MM.1S (cell line): ENCODE results near the gene TSPOAP1.

Experiments used
- DNase-seq: peaks from one replicate; pipeline ENCODE4 v3.0.0-alpha.2; 2015
- H2AFZ ChIP-seq: fragments of 300-600 bp; sonication (generic); 2 replicates; pipeline ENCODE4 v1.6.0; 2016; ENCODE audit warnings: antibody characterized with exemption, low read length
- H3F3A ChIP-seq: fragments of 300-600 bp; sonication (generic); 2 replicates; pipeline ENCODE4 v1.6.1; 2016; ENCODE audit warnings: mild to moderate bottlenecking, antibody characterized with exemption, low read length, moderate library complexity, mixed read lengths; ENCODE audit not compliant: insufficient read depth
- H3K27ac ChIP-seq: fragments of 300-600 bp; sonication (generic); 2 replicates; pipeline ENCODE4 v1.5.1; 2016; ENCODE audit warnings: mild to moderate bottlenecking, low read length
- H3K27me3 ChIP-seq: fragments of 300-600 bp; sonication (generic); replicated peaks from 2 replicates; pipeline ENCODE4 v1.6.0; 2016; ENCODE audit warnings: low read length; ENCODE audit not compliant: insufficient read depth
- H3K36me3 ChIP-seq: fragments of 300-600 bp; sonication (generic); replicated peaks from 2 replicates; pipeline ENCODE4 v1.6.1; 2016; ENCODE audit warnings: mild to moderate bottlenecking, low read length, mixed read lengths; ENCODE audit not compliant: insufficient read depth
- H3K4me1 ChIP-seq: fragments of 300-600 bp; sonication (generic); 2 replicates; pipeline ENCODE4 v1.6.1; 2016; ENCODE audit warnings: low read length, mixed read lengths
- H3K4me2 ChIP-seq: fragments of 300-600 bp; sonication (generic); 2 replicates; pipeline ENCODE4 v1.6.0; 2016; ENCODE audit warnings: low read depth, low read length
- H3K4me3 ChIP-seq: fragments of 300-600 bp; sonication (generic); 2 replicates; pipeline ENCODE4 v1.5.1; 2016; ENCODE audit warnings: low read length, mixed read lengths
- H3K79me2 ChIP-seq: fragments of 300-600 bp; sonication (generic); 2 replicates; pipeline ENCODE4 v1.6.1; 2016; ENCODE audit warnings: mixed run types, low read length, mixed read lengths
- H3K9ac ChIP-seq: fragments of 300-600 bp; sonication (generic); 2 replicates; pipeline ENCODE4 v1.6.1; 2016; ENCODE audit warnings: low read length, mixed read lengths
- H3K9me2 ChIP-seq: fragments of 300-600 bp; sonication (generic); replicated peaks from 2 replicates; pipeline ENCODE4 v1.6.1; 2016; ENCODE audit warnings: mild to moderate bottlenecking, low read length, mixed read lengths; ENCODE audit not compliant: insufficient read depth
- H3K9me3 ChIP-seq: fragments of 300-600 bp; sonication (generic); replicated peaks from 2 replicates; pipeline ENCODE4 v1.6.1; 2016; ENCODE audit warnings: mild to moderate bottlenecking, low read length, mixed read lengths; ENCODE audit not compliant: insufficient read depth
- H4K20me1 ChIP-seq: fragments of 300-600 bp; sonication (generic); 2 replicates; pipeline ENCODE4 v1.6.1; 2016; ENCODE audit warnings: mild to moderate bottlenecking, low read length, moderate library complexity, mixed read lengths; ENCODE audit not compliant: insufficient read depth
- EZH2 ChIP-seq: fragments of 300-600 bp; sonication (generic); optimal IDR thresholded peaks from 2 replicates; pipeline ENCODE3; 2017; ENCODE audit warnings: low read depth, mild to moderate bottlenecking, antibody characterized with exemption, low read length, mixed read lengths
- EZH2phosphoT487 ChIP-seq: fragments of 300-600 bp; sonication (generic); IDR thresholded peaks from 2 replicates; pipeline ENCODE4 v1.6.1; 2018; ENCODE audit warnings: antibody characterized with exemption, low read length
- TF ChIP-seq, protein P1 (sequence below): fragments of 300-600 bp; sonication (generic); IDR thresholded peaks from 2 replicates; pipeline ENCODE4 v1.5.1; 2016; ENCODE audit warnings: antibody characterized with exemption, low read length, mixed read lengths

TSPOAP1 gene

DNA sequence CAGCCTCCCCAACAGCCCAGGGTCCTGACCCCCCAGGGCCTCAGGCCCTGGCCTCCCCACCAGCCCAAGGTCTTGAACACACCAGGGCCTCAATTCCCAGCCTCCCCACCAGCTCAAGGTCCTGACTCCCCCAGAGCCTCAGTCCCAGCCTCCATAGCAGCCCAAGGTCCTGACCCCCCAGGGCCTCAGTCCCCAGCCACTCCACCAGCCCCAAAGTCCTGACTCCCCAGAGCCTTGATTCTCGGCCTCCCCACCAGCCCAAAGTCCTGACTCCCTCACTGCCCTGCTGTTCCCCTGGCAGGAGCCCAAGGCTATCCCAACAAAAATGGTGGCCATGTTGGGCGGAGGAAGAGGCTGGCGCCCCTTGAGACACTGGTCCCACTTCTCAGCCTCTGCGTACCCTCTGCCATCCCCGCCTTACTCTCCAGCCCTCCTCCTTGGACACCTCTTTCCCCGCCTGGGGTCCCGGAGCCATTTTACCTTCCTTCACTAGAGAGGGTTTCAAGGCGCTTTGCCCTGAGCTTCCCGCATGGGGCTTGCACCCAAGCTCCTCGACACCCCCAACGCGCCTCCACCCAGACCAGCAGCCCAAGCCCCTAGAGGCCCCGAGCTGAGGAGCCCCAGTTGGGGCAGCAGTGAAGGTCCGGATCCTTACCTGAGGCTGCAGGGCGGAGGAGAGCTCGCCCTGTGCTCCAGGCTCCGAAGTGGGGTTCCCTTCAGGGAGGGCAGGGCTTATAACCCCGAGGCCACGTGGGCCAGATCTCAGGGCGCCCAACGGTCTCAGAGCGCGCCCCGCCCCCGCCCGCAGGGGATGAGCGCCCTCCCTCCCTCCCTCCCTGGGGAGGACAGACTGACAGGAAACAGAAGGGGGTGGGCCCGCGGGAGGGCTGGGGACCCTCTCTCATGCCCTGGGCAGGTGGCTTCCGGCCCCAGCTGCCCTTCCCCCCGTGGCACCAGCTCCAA, 3.5 kb upstream of the TSPOAP1 start:
- H3K27me3 ChIP-seq = no peaks in the 10 kb centered on the region
- peak overlapping the region; percentile 98 for H3K4me2 ChIP-seq
- peaks cover 16% of the 10 kb centered on the region for H3K36me3 ChIP-seq
- no peaks in the 10 kb centered on the region for H3K9me2 ChIP-seq
- peak; percentile 97 for DNase-seq
- H3F3A ChIP-seq = peaks cover 98% of the 10 kb centered on the region
- peak overlapping the region; percentile 100 for H3K27ac ChIP-seq
- H4K20me1 ChIP-seq = peaks cover 17% of the 10 kb centered on the region; the same call in 1 of the 2 replicates
- TF ChIP-seq EZH2phosphoT487 = no peak
- no peak for TF ChIP-seq EZH2
- TF ChIP-seq, protein P1, sequence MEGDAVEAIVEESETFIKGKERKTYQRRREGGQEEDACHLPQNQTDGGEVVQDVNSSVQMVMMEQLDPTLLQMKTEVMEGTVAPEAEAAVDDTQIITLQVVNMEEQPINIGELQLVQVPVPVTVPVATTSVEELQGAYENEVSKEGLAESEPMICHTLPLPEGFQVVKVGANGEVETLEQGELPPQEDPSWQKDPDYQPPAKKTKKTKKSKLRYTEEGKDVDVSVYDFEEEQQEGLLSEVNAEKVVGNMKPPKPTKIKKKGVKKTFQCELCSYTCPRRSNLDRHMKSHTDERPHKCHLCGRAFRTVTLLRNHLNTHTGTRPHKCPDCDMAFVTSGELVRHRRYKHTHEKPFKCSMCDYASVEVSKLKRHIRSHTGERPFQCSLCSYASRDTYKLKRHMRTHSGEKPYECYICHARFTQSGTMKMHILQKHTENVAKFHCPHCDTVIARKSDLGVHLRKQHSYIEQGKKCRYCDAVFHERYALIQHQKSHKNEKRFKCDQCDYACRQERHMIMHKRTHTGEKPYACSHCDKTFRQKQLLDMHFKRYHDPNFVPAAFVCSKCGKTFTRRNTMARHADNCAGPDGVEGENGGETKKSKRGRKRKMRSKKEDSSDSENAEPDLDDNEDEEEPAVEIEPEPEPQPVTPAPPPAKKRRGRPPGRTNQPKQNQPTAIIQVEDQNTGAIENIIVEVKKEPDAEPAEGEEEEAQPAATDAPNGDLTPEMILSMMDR = no peak
- no peaks in the 10 kb centered on the region for H3K9me3 ChIP-seq
- H3K4me3 ChIP-seq = peak overlapping the region; percentile 100
- peaks cover 68% of the 10 kb centered on the region for H3K4me1 ChIP-seq
- H3K79me2 ChIP-seq = peaks cover 66% of the 10 kb centered on the region
- H3K9ac ChIP-seq = peak overlapping the region; percentile 99
- H2AFZ ChIP-seq = no peak overlapping the region

DNA sequence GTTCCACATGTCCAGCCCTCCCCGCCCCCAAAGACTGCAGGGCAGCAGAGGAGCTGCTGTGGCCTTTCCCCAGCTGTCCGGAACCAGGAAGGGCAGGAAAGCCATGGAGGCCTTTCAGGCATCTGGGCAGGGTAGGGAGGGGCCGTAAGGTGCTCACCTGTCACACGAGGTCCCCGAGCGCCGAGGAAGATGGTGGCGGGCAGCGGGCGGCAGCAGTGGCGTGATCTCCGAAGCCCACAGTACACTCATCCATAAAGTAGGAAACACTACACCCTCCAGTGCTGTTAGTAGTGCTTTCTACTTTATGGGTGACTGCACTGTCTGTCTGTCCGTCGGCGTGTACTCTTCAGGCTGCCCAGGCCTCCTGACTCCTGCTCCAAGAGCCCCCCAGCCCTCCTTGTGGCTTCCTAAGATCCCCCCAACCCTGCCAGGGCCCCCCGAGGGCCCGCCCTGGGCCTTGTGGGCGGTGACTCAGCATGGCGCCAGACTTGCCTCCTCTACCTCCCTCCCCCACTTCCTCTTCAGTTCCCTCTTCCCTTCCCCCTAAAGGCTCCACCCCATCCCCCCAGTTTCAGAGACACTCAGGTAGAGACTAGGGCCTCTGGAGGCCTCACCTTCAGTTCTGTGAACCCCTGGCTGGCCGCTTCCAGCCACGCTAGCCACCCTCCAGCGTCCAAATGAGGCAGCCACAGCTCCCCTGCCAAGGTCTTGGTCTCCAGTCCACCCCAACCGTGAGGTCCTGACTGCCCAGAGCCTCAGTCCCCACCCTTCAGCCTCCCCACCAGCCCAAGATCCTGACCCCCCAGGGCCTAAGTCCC, 2.6 kb upstream of the TSPOAP1 start:
- Histone ChIP-seq H3K4me1 (peaks cover 60% of the 10 kb centered on the region), H3K36me3 (peaks cover 16% of the 10 kb centered on the region), H4K20me1 (peaks cover 17% of the 10 kb centered on the region; the same call in 1 of the 2 replicates), H3K27ac (peak overlapping the region; percentile 100), H2AFZ (no peak overlapping the region), H3K9me2 (no peaks in the 10 kb centered on the region), H3K79me2 (peaks cover 57% of the 10 kb centered on the region), H3K9ac (peak overlapping the region; percentile 99), H3F3A (peaks cover 96% of the 10 kb centered on the region), H3K27me3 (no peaks in the 10 kb centered on the region), H3K4me3 (peak overlapping the region; percentile 100), H3K4me2 (peak overlapping the region; percentile 98), H3K9me3 (no peaks in the 10 kb centered on the region)
- no peak for TF ChIP-seq EZH2phosphoT487
- peak; percentile 74 for DNase-seq

DNA sequence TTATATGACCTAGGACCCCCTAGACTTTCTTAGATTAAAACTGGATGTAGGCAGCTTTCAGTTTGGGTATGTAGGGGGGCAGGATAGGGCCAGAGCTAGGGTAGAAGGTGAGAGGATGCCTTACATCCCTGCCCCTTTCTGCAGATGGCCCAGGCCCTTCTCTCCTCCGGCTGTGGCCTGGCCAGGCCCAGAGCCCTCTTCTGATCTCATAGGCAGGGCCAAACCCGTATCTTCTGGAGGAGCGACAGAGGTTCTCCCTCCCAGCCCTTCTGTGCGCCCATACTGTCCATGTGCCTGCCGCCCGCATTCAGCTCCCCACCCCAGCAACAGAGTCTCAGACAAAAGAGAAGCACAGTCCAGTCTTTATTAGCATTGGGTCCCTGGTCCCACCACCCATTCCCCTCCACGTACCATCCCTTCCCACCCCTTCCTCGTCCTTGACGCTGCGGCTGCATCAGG, 2.0 kb upstream of the TSPOAP1 start:
- peaks cover 17% of the 10 kb centered on the region; the same call in 1 of the 2 replicates for H4K20me1 ChIP-seq
- peak overlapping the region; percentile 99 for H3K9ac ChIP-seq
- peak overlapping the region; percentile 100 for H3K27ac ChIP-seq
- H3K9me2 ChIP-seq = no peaks in the 10 kb centered on the region
- no peak for DNase-seq
- no peaks in the 10 kb centered on the region for H3K9me3 ChIP-seq
- H3F3A ChIP-seq = peaks cover 91% of the 10 kb centered on the region
- H3K79me2 ChIP-seq = peaks cover 55% of the 10 kb centered on the region
- peaks cover 16% of the 10 kb centered on the region for H3K36me3 ChIP-seq
- H3K4me3 ChIP-seq = peak overlapping the region; percentile 100
- peak overlapping the region; percentile 98 for H3K4me2 ChIP-seq
- H2AFZ ChIP-seq = no peak overlapping the region
- TF ChIP-seq EZH2phosphoT487 (no peak), EZH2 (no peak)
- TF ChIP-seq, protein P1 = no peak
- peaks cover 53% of the 10 kb centered on the region for H3K4me1 ChIP-seq
- no peaks in the 10 kb centered on the region for H3K27me3 ChIP-seq
